Small intestine (tissue), 16 donors: ENCODE measurements around the gene GPR27. TPM values are rescaled to one million over a fixed set of nuclear protein-coding genes. Genes with fewer than 3 reads are reported as not detected.

Experiments used
- DNase-seq, 2 donors: peaks; one replicate each; pipeline versions ENCODE4 v3.0.0 to v3.0.0-alpha.2; 2013
- FAIRE-seq: peaks from 2 replicates; lab custom pipeline; 2012; peaks lifted over from hg19 to GRCh38; lab: Jason Lieb, UNC
- H3K27ac ChIP-seq, 3 donors: one replicate each; pipeline ENCODE4 v1.5.1; 2013; ENCODE audit warnings: low read length in 2 of 3, mild to moderate bottlenecking in 2 of 3, control low read depth in 1 of 3, inconsistent platforms in 1 of 3, low read depth in 1 of 3, moderate library complexity in 1 of 3
- H3K27me3 ChIP-seq, 3 donors: one replicate each; pipeline ENCODE4 v1.6.1; 2013; ENCODE audit warnings: low read length in 3 of 3, inconsistent platforms in 1 of 3; ENCODE audit not compliant: control insufficient read depth in 3 of 3, insufficient read depth in 3 of 3
- H3K36me3 ChIP-seq, 3 donors: one replicate each; pipeline ENCODE4 v1.6.1; 2013; ENCODE audit warnings: low read length in 3 of 3, inconsistent platforms in 1 of 3, low read depth in 1 of 3, mild to moderate bottlenecking in 1 of 3, moderate library complexity in 1 of 3; ENCODE audit not compliant: control insufficient read depth in 3 of 3, insufficient read depth in 2 of 3
- H3K4me1 ChIP-seq, 3 donors: one replicate each; pipeline ENCODE4 v1.6.1; 2013; ENCODE audit warnings: low read length in 2 of 3, inconsistent platforms in 1 of 3, low read depth in 1 of 3, mild to moderate bottlenecking in 1 of 3, moderate library complexity in 1 of 3; ENCODE audit not compliant: control insufficient read depth in 3 of 3, insufficient read depth in 2 of 3
- H3K4me3 ChIP-seq, 3 donors: one replicate each; pipeline ENCODE4 v1.5.1; 2013; ENCODE audit warnings: low read length in 3 of 3, control low read depth in 1 of 3, inconsistent platforms in 1 of 3, low read depth in 1 of 3, mild to moderate bottlenecking in 1 of 3, moderate library complexity in 1 of 3
- H3K9me3 ChIP-seq, 2 donors: one replicate each; pipeline ENCODE4 v1.6.1; 2013; ENCODE audit warnings: low read depth in 1 of 2, low read length in 1 of 2; ENCODE audit not compliant: control insufficient read depth in 2 of 2, insufficient read depth in 1 of 2
- WGBS, 3 donors: extraction: QIAGEN DNeasy Blood & Tissue Kit; methylation state at CpG; one replicate each; pipeline ENCODE4 v1.1.7; 2013; 5-methylcytosine and 5-hydroxymethylcytosine counted together
- long read RNA-seq, 10 donors: transcript quantifications; one replicate each; lab custom pipeline, GENCODE V29; 2026
- polyA plus RNA-seq, 4 donors: library from polyadenylated mRNA; stranded (reverse) in 3 of 4; unstranded in 1 of 4; fragments of 200-250 nt in 3 of 4; fragments of 120-200 nt in 1 of 4; gene quantifications; one replicate each; pipeline versions ENCODE4 v1.2.1 to v1.2.3, GENCODE V29; 2013
- donor health status: healthy with polysubstance abuse.
- donor health status: control.
- donor health status: control.
- donor health status: Bipolar disorder and iron deficiency.
- donor health status: healthy.

The GPR27 gene
- polyA plus RNA-seq = 1 to 10 TPM in 1 of 4 donors, under 1 TPM in 1, not detected in 2; 0.38 to 1.0 TPM
- long read RNA-seq, donor 1 = 0 reads
- long read RNA-seq, donor 2 = 0 reads
- long read RNA-seq, donor 3, partial matches to known transcripts = 0 of 1 reads
- long read RNA-seq, donor 3, other reads (novel, unspliced or antisense) = 0 of 1 reads
- long read RNA-seq, donor 4 = 0 reads
- long read RNA-seq, donor 5 = 0 reads
- long read RNA-seq, donor 6, partial matches to known transcripts = 0 of 3 reads
- long read RNA-seq, donor 6, other reads (novel, unspliced or antisense) = 0 of 3 reads
- long read RNA-seq, donor 7 = 0 reads
- long read RNA-seq, donor 8, partial matches to known transcripts = 0 of 2 reads
- long read RNA-seq, donor 8, other reads (novel, unspliced or antisense) = 0 of 2 reads
- long read RNA-seq, donor 9 = 0 reads
- long read RNA-seq, donor 10, transcript GPR27-201 (1 exons, 2,447 nt) = major isoform, 5 of 5 reads
- long read RNA-seq, donor 10, partial matches to known transcripts = 0 of 5 reads
- long read RNA-seq, donor 10, other reads (novel, unspliced or antisense) = 0 of 5 reads

DNA sequence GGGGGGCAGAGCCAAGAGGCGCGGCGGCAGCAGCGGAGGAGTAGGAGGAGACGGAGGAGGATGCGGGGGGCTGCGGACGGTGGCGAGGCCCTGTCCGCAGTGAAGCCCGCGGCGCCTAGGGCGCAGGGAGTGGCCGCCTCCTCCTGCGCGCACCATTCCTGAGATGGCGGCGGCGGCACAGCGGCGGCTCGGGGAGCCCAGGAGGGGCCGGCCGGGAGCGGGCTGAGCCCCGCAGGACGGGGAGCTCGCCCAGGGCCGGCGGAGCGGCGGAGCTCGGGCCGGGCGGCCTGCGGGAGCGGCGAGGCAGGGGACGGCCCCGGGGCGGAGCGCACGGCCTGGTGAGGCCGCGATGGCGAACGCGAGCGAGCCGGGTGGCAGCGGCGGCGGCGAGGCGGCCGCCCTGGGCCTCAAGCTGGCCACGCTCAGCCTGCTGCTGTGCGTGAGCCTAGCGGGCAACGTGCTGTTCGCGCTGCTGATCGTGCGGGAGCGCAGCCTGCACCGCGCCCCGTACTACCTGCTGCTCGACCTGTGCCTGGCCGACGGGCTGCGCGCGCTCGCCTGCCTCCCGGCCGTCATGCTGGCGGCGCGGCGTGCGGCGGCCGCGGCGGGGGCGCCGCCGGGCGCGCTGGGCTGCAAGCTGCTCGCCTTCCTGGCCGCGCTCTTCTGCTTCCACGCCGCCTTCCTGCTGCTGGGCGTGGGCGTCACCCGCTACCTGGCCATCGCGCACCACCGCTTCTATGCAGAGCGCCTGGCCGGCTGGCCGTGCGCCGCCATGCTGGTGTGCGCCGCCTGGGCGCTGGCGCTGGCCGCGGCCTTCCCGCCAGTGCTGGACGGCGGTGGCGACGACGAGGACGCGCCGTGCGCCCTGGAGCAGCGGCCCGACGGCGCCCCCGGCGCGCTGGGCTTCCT, at the start of gene GPR27:
GPR27 (plus strand) TSS at position 155 of the 909 bp plus-strand sequence; CDS start at position 350, 195 bp downstream.
- Histone ChIP-seq H3K9me3 (no peaks in the 10 kb centered on the region), H3K27me3 (peaks cover 10 to 51% (median 19%) of the 10 kb centered on the region in 3 donors), H3K4me3 (peak within 1 kb of the TSS in 2 of 3 donors; percentile 40 to 57), H3K27ac (no peak within 1 kb of the TSS), H3K4me1 (no peaks in the 10 kb centered on the region), H3K36me3 (no peaks in the 10 kb centered on the region)
- WGBS, 3 donors = 0 to 1% (median 0%) methylated on average over 62 to 131 of the region's 131 CpGs
- FAIRE-seq (no peak), DNase-seq (peak in 1 of 2 donors; percentile 75)

DNA sequence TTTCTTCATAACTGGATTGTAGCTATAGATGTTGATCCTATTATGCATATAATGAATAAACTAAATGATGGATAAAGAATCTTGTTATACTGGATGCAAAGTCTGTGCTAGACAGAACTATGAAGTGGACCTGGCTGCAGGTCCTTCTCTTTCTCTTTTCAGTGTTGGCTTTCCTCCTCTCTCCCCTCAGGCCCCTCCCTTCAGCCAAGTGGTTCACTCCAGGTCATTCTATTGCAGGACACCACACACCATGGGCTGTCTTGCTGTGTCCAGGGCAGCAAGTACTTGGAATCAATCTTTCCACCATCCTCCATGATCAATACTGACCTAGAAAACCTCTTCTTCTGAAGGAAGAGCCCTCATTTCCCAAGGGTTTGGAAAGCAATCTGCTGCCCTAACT, 48.7 kb upstream of the GPR27 start:
- no peak for DNase-seq
- H3K4me1 ChIP-seq = peaks cover 0 to 6% (median 0%) of the 10 kb centered on the region in 3 donors
- H3K4me3 ChIP-seq = no peak overlapping the region
- H3K36me3 ChIP-seq = no peaks in the 10 kb centered on the region
- H3K9me3 ChIP-seq = no peaks in the 10 kb centered on the region
- H3K27ac ChIP-seq = no peak overlapping the region
- no peak for FAIRE-seq
- H3K27me3 ChIP-seq = no peaks in the 10 kb centered on the region

DNA sequence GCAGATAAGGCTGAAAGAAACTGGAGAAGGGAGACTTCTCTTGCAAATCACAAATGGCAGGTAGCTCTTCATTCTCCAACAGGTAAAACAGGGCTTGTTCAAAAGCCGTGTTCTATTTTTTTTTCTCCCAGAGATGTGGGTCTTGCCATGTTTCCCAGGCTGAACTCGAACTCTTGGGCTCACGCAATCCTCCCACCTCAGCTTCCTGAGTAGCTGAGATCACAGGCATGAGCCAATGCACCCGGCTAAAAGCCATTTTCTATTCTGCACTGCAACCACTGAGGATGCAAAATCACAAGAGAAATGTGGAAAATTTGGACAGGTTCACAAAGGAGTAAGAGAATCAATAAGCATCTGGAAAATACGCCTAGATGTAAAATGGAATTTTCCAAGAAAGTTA, 48.0 kb upstream of the GPR27 start:
- WGBS, 3 donors = 86 to 88% (median 87%) methylated on average over 5 of the region's 5 CpGs
- H3K36me3 ChIP-seq = no peaks in the 10 kb centered on the region
- H3K27me3 ChIP-seq = no peaks in the 10 kb centered on the region
- peaks cover 0 to 8% (median 3%) of the 10 kb centered on the region in 3 donors for H3K4me1 ChIP-seq
- no peak overlapping the region for H3K27ac ChIP-seq
- DNase-seq (no peak), FAIRE-seq (no peak)
- H3K4me3 ChIP-seq = no peak overlapping the region
- no peaks in the 10 kb centered on the region for H3K9me3 ChIP-seq

DNA sequence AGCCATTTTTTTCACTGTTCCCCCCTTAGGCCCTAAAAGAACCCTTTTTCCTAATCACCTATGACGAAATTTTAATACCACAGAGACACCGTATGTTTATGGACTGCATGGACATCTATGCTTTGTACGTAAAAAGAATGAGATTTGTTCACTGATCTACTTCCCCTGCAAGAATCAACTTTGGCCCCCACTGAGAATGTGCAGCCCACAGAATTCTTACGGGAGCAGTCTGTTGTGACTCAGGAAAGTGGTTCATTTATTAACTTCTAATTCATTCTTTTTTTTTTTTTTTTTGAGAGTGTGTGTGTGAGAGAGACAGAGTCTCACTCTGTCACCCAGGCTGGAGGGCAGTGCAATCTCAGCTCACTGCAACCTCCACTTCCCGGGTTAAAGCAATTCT, 46.1 kb upstream of the GPR27 start:
- FAIRE-seq = no peak
- peak in 1 of 2 donors; percentile 56 for DNase-seq
- Histone ChIP-seq H3K9me3 (no peaks in the 10 kb centered on the region), H3K27me3 (no peaks in the 10 kb centered on the region), H3K4me1 (peaks cover 0 to 8% (median 4%) of the 10 kb centered on the region in 3 donors), H3K27ac (no peak overlapping the region), H3K36me3 (no peaks in the 10 kb centered on the region), H3K4me3 (no peak overlapping the region)
- 68 to 84% (median 76%) methylated on average over 5 of the region's 5 CpGs for WGBS, 3 donors

- no peaks in the 10 kb centered on the region for H3K27me3 ChIP-seq
- no peak overlapping the region for H3K4me3 ChIP-seq
- DNase-seq = no peak
- H3K9me3 ChIP-seq = no peaks in the 10 kb centered on the region
- FAIRE-seq = no peak
- H3K27ac ChIP-seq = no peak overlapping the region
- WGBS, 3 donors = 73 to 93% (median 80%) methylated on average over 7 of the region's 7 CpGs
- H3K4me1 ChIP-seq = peaks cover 0 to 8% (median 4%) of the 10 kb centered on the region in 3 donors
- H3K36me3 ChIP-seq = no peaks in the 10 kb centered on the region
These were observed 45.1 kb upstream of the GPR27 start for GRCh38 chr3:71708476-71709105.

DNA sequence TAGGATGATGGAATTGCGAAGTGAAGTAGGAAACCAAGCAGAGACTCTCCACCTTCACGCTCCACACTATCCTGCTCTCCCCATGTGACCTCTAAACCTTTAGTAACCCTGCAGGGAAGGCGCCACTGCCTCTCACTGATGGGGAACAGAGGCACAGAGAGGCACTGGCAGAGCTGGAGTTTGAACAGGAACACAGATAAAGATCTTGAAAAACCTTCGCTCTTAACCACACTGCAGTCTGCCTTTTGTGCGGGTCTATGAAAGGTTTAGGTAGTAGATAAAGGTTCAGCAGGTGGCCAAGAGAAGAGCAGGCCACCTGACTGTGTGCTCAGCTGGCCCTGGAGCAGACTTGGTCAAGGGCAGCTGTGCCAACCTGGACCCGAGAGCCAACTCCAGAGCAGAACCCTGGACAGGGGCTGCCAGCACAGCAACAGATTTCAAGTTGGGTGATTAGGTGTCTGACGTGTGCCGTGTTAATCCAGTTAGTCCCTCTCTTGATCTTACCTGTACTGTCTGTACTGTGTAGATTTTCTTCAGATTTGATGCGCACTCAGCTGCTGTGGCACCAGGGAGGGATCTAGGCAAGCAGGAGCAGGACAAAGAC, 43.6 kb upstream of the GPR27 start:
- H3K27me3 ChIP-seq = no peaks in the 10 kb centered on the region
- no peak overlapping the region for H3K4me3 ChIP-seq
- FAIRE-seq (no peak), DNase-seq (no peak)
- no peaks in the 10 kb centered on the region for H3K9me3 ChIP-seq
- H3K4me1 ChIP-seq = peaks cover 0 to 8% (median 4%) of the 10 kb centered on the region in 3 donors
- no peaks in the 10 kb centered on the region for H3K36me3 ChIP-seq
- 78 to 86% (median 82%) methylated on average over 9 of the region's 9 CpGs for WGBS, 3 donors
- H3K27ac ChIP-seq = no peak overlapping the region

- no peaks in the 10 kb centered on the region for H3K36me3 ChIP-seq
- H3K27me3 ChIP-seq = no peaks in the 10 kb centered on the region
- WGBS, 3 donors = 18 to 34% (median 26%) methylated on average over 1 of the region's 1 CpG
- H3K9me3 ChIP-seq = no peaks in the 10 kb centered on the region
- peaks cover 0 to 8% (median 4%) of the 10 kb centered on the region in 3 donors for H3K4me1 ChIP-seq
- H3K4me3 ChIP-seq = no peak overlapping the region
- H3K27ac ChIP-seq = no peak overlapping the region
- DNase-seq (peak; percentile 52 to 63), FAIRE-seq (peak; percentile 76)
These were observed 42.7 kb upstream of the GPR27 start for GRCh38 chr3:71710906-71711494.
